ENCODE results near the gene SPIC.

- no peak for TF ChIP-seq CTCF (IDR thresholded peaks at IDR 0.05)
- no peak for TF ChIP-seq POLR2A (IDR thresholded peaks at IDR 0.05)
These were observed 44.7 kb upstream of the SPIC start for GRCh38 chr12:101430456-101430855.

All from adrenal gland (tissue), 5 donors.